ENCODE data around the gene ANK3.

Gene ANK3

GRCh38 chr10:60388116-60388625 is 1.5 kb downstream of the ANK3 start:
- TF ChIP-seq CTCF (IDR thresholded peaks at IDR 0.05; ENCODE audit: low read depth, low read length) = no peak

GRCh38 chr10:60387531-60387930 is 2.1 kb downstream of the ANK3 start:
- no peak for DNase-seq (ENCODE audit: extremely low read depth, low read depth)
- TF ChIP-seq CTCF (IDR thresholded peaks at IDR 0.05; ENCODE audit: low read depth, low read length) = no peak

More at GRCh38 chr10:60388116-60388625, 1.5 kb downstream of the ANK3 start:
- no peak for DNase-seq (ENCODE audit: extremely low read depth, low read depth)

GRCh38 chr10:60385399-60385738 is 4.3 kb downstream of the ANK3 start:
- TF ChIP-seq CTCF (IDR thresholded peaks at IDR 0.05; ENCODE audit: low read depth, low read length) = no peak

GRCh38 chr10:60384708-60385398 is 4.8 kb downstream of the ANK3 start:
- DNase-seq (ENCODE audit: extremely low read depth, low read depth) = peak; percentile 87
- no peak for TF ChIP-seq CTCF (IDR thresholded peaks at IDR 0.05; ENCODE audit: low read depth, low read length)

More at GRCh38 chr10:60385399-60385738, 4.3 kb downstream of the ANK3 start:
- DNase-seq (ENCODE audit: extremely low read depth, low read depth) = no peak

GRCh38 chr10:60384011-60384410 is 5.7 kb downstream of the ANK3 start:
- no peak for TF ChIP-seq CTCF (IDR thresholded peaks at IDR 0.05; ENCODE audit: low read depth, low read length)
- DNase-seq (ENCODE audit: extremely low read depth, low read depth) = no peak

- no peak for TF ChIP-seq CTCF (IDR thresholded peaks at IDR 0.05; ENCODE audit: low read depth, low read length)
- no peak for DNase-seq (ENCODE audit: extremely low read depth, low read depth)
These were observed 6.6 kb downstream of the ANK3 start for GRCh38 chr10:60382946-60383681.

- no peak for TF ChIP-seq CTCF (IDR thresholded peaks at IDR 0.05; ENCODE audit: low read depth, low read length)
- no peak for DNase-seq (ENCODE audit: extremely low read depth, low read depth)
These were observed 8.9 kb downstream of the ANK3 start for GRCh38 chr10:60380781-60381180.
